ENCODE results near the gene KRT79. TPM values are rescaled to one million over a fixed set of nuclear protein-coding genes. Genes with fewer than 3 reads are reported as not detected.
"Not testable (repeated sequence)": the region's sequence is repeated elsewhere in the genome, so short reads cannot be mapped to it uniquely, and the experiment has no call there.

The KRT79 gene
- total RNA-seq, 1 donor from 2014 or later = not detected

GRCh38 chr12:52796429-52796794 lies 37.7 kb downstream of the KRT79 start:
- no peak for TF ChIP-seq CTCF (conservative IDR thresholded peaks at IDR 0.05)
- no peak overlapping the region for H3K27ac Mint-ChIP-seq
- H3K4me1 Mint-ChIP-seq (ENCODE audit: unreplicated experiment) = no peaks in the 10 kb centered on the region
- no peak overlapping the region for H3K4me3 Mint-ChIP-seq
- H3K36me3 Mint-ChIP-seq = peaks cover 3% of the 10 kb centered on the region
- peaks cover 20% of the 10 kb centered on the region for H3K27me3 Mint-ChIP-seq
- no peaks in the 10 kb centered on the region for H3K9me3 Mint-ChIP-seq
- no peak for DNase-seq (ENCODE audit: extremely low spot score, unreplicated experiment)

GRCh38 chr12:52795694-52796428 lies 38.2 kb downstream of the KRT79 start, which contains the start of gene KRT3:
KRT3 (minus strand) TSS chr12:52796117; CDS start chr12:52796042, 75 bp downstream.
- no peak within 1 kb of the TSS for H3K27ac Mint-ChIP-seq
- TF ChIP-seq CTCF (conservative IDR thresholded peaks at IDR 0.05) = no peak
- H3K4me1 Mint-ChIP-seq (ENCODE audit: unreplicated experiment) = no peaks in the 10 kb centered on the region
- H3K9me3 Mint-ChIP-seq = no peaks in the 10 kb centered on the region
- no peak for DNase-seq (ENCODE audit: extremely low spot score, unreplicated experiment)
- H3K4me3 Mint-ChIP-seq = no peak within 1 kb of the TSS
- peaks cover 21% of the 10 kb centered on the region for H3K27me3 Mint-ChIP-seq
- peaks cover 3% of the 10 kb centered on the region for H3K36me3 Mint-ChIP-seq

- peaks cover 26% of the 10 kb centered on the region for H3K27me3 Mint-ChIP-seq
- not testable (repeated sequence) for H3K4me1 Mint-ChIP-seq (ENCODE audit: unreplicated experiment); H3K9me3 Mint-ChIP-seq; H3K4me3 Mint-ChIP-seq; H3K27ac Mint-ChIP-seq; H3K36me3 Mint-ChIP-seq; DNase-seq (ENCODE audit: extremely low spot score, unreplicated experiment)
Measured at GRCh38 chr12:52795332-52795674, 38.8 kb downstream of the KRT79 start.

- Mint-ChIP-seq H3K9me3 (no peaks in the 10 kb centered on the region), H3K27me3 (peaks cover 27% of the 10 kb centered on the region), H3K27ac (no peak overlapping the region), H3K36me3 (peaks cover 3% of the 10 kb centered on the region), H3K4me1 (ENCODE audit: unreplicated experiment) (no peaks in the 10 kb centered on the region), H3K4me3 (no peak overlapping the region)
- no peak for TF ChIP-seq CTCF (conservative IDR thresholded peaks at IDR 0.05)
- no peak for DNase-seq (ENCODE audit: extremely low spot score, unreplicated experiment)
Measured at GRCh38 chr12:52794479-52795331, 39.4 kb downstream of the KRT79 start.

GRCh38 chr12:52792185-52793029 lies 41.7 kb downstream of the KRT79 start:
- H3K4me1 Mint-ChIP-seq (ENCODE audit: unreplicated experiment) = no peaks in the 10 kb centered on the region
- H3K9me3 Mint-ChIP-seq = no peaks in the 10 kb centered on the region
- no peak overlapping the region for H3K27ac Mint-ChIP-seq
- DNase-seq (ENCODE audit: extremely low spot score, unreplicated experiment) = no peak
- H3K27me3 Mint-ChIP-seq = peaks cover 37% of the 10 kb centered on the region
- no peak overlapping the region for H3K4me3 Mint-ChIP-seq
- H3K36me3 Mint-ChIP-seq = peaks cover 3% of the 10 kb centered on the region
- no peak for TF ChIP-seq CTCF (conservative IDR thresholded peaks at IDR 0.05)
